Stimulated activated CD8-positive, alpha-beta memory T cell treated with anti-CD3 and anti-CD28 coated beads, Interleukin-7, amount 100 ng/mL, for 48 hours (primary cell): ENCODE data around the gene CSK.
"Not testable (repeated sequence)": the region's sequence is repeated elsewhere in the genome, so short reads cannot be mapped to it uniquely, and the experiment has no call there.

ENCODE experiments used
- DNase-seq, 2 donors: peaks; one replicate each; pipeline ENCODE4 v3.0.0-alpha.2; 2020; ENCODE audit warnings: low read depth in 1 of 2; ENCODE audit errors: extremely low read depth in 1 of 2

The CSK gene

DNA sequence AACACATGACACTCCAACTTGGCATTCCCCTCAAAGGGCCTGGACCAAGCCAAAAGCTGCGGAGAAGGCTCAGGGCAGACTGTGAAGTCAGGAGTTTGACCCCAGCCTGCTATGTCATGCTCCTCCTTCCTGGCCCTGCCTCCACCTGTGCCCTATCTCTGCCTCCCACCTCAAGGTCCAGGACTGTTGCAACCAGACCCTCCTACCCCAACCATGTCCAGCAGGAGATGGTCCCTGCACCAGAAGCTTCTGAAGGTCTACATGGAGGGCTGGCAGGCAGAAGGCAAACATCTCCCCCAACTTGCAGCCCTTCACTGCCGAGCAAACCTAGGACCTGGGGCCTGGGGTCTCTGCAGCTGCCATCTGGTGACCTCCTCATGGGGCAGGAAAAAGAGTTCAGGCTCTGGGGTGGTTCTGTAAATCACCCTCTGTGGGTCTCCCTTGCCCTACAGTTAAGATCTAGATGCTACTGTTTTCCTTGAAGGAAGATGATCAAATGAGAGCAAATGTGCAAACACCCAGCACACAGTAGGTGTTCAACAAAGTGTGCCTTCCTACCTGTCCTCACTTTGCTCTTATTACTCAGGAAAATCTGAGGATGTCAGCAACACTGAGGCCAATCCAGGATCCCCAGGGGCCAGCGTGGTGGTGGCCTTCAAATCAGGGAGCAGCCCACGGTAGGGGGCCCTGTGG lies 11.5 kb upstream of the CSK start:
- DNase-seq, result no peak

- no peak for DNase-seq
These were observed 8.6 kb upstream of the CSK start for GRCh38 chr15:74773329-74773728.

DNA sequence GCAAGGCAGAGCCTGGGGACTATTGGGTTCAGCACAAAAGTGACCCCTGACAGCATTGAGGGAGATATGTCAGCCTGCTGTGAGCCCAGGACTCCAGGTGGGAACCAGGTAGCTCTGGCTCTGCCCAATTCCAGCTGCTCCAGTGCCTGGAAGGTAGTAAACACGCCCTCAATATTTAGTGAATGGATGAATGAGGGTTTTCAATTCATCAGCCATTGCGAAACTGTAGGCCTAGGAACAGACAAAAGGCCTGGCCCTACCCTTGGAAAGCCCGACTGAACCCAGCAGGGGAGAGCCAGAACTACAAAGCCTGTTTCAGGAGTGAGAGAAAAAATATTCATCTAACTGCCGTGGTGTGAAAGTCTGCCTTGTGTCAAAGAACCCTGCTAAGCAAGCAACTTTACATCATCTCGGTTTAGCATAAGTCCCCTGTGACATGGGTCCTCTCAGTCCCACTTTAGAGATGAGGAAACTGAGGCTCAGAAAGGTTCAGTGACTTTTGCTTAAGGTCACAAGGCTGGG lies 8.1 kb upstream of the CSK start:
- DNase-seq, result no peak

GRCh38 chr15:74775132-74775562 lies 6.7 kb upstream of the CSK start:
- DNase-seq, result no peak

- DNase-seq, result no peak
These were observed 6.0 kb upstream of the CSK start for GRCh38 chr15:74775894-74776293.

DNA sequence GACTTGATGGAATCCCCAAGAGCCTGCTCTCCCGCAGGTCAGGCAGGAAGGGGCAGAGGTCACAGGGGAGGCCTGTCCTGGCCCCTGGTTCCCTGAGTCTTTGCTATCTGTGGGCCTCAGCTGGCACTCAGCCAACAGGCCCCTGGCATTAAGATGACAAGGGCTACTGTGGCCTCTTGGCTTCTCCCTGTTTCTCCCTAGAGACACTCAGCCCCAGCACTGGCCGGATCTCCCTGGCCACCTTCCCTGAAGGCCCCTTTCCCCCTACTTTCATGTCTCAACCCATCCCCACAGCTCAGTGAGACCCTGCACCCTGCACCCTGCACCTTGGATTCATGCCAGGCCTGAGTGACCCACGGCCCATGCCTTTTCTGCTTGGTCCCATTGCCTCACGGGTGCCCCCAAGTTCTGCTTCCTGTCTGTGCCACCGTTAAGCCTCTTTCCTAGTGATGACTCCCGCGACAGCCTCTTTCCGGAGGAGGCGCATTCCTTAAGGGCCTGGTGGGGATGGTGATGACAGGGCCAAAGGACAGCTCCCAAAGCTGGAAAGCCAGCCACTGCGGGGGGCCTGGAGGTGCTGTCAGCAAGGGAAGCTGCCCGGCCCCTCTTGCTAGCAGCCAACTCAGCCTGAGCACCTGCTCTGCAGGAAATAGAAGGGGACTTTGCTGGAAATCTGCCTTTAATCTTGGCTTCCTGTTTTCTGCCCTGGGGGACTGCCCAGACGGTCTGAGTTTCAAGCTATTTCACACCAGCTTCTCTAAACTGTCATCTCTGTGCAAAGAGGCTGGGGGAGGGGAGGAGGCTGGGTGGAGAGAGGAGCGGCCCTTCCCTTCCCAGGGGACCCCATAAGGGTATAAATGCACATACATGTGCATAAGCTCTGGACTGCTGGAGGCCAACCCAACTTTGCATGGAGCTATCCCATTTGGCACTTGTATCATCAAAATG lies 4.8 kb upstream of the CSK start:
- no peak for DNase-seq

DNA sequence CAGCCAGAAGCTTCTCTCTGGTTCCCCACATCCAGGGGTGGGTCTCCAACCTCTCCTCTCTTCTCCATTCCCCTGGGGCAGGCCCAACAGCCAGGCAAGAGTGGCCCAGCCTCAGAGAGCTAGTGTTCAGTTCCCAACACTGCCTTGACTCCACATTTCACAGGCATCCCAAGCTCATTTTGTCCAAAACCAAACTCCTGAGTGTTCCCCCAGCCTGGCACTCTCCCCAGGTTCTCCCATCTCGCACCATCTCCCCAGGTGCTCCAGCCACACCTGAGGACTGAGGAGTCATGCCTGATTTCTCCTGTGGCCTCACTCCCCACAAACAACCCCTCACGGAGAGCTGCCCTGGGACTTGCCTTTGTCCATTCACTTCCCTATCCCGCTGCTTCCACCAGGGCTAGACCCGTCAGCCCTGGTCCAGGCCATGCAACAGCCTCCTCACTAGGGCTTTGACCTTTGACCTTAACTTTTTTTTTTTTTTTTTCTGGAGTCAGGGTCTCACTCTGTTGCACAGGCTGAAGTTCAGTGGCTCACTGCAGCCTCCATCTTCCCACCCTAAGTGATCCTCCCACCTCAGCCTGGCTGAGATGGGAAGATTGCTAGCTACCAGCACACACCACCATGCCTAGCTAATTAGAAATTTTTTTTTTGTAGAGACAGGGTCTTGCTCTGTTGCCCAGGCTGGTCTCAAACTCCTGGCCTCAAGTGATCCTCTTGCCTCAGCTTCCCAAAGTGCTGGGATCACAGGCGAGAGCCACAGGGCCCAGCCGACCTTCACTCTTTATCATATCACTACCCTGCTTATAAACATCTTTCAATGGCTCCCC lies 3.9 kb upstream of the CSK start:
- no peak for DNase-seq

- no peak for DNase-seq
These were observed 3.3 kb upstream of the CSK start for GRCh38 chr15:74778599-74778970.

- no peak for DNase-seq
These were observed 2.7 kb upstream of the CSK start for GRCh38 chr15:74779162-74779648.

- no peak for DNase-seq
These were observed 1.1 kb upstream of the CSK start for GRCh38 chr15:74780523-74781430.

DNA sequence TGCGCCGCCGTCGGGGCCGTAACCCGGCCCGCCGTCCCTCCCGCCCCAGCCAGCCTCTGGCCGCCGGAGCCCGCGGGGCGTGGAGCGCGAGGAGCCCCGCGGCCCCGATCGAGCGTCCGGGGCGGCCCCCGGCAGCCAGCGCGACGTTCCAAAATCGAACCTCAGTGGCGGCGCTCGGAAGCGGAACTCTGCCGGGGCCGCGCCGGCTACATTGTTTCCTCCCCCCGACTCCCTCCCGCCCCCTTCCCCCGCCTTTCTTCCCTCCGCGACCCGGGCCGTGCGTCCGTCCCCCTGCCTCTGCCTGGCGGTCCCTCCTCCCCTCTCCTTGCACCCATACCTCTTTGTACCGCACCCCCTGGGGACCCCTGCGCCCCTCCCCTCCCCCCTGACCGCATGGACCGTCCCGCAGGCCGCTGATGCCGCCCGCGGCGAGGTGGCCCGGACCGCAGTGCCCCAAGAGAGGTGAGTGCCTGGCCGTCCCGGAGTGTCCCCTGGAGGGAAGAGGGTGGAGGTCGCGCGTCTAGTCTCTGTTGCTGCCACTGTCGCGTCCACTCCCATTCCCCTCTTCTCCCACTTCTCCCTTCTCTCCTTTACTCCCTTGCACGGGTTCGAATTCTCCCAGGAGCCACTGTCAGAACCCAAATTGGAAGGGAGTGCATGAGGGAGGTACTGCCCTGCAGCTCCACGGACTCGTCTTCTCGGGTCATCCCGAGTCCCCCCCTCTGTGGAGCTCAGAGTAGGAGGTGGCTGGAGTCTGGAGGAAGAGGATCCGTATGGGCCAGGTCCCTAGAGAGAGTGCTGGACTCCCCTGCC lies 585 bp downstream of the CSK start:
- no peak for DNase-seq

- DNase-seq, result no peak
These were observed 1.4 kb downstream of the CSK start for GRCh38 chr15:74783072-74783807.

- DNase-seq, result no peak
These were observed 1.9 kb downstream of the CSK start for GRCh38 chr15:74783808-74784175.

GRCh38 chr15:74784426-74785193 lies 2.7 kb downstream of the CSK start:
- DNase-seq, result no peak

- no peak for DNase-seq
These were observed 3.5 kb downstream of the CSK start for GRCh38 chr15:74785194-74786032.

- DNase-seq, result not testable (repeated sequence)
These were observed 4.2 kb downstream of the CSK start for GRCh38 chr15:74786081-74786480.
